Endothelial cell of umbilical vein (primary cell): ENCODE measurements around the gene LSM7. TPM values are rescaled to one million over a fixed set of nuclear protein-coding genes. Genes with fewer than 3 reads are reported as not detected.

Source experiments
- BruUV-seq: library from RNA; stranded (reverse); fragments of 400-500 nt; replicated peaks from 2 replicates; lab custom pipeline; 2021; lab: Mats Ljungman, UMichigan
- CTCF ChIA-PET: fragments of 300-600, 350-600 bp; sonication (Branson Sonifier 250); formaldehyde crosslinking; loops from one replicate; lab custom pipeline; 2021; ENCODE audit warnings: antibody characterized with exemption, inconsistent platforms; lab: Charles Lee
- POLR2A ChIA-PET: fragments of 300-600, 350-600 bp; sonication (Branson Sonifier 250); formaldehyde crosslinking; loops from one replicate; lab custom pipeline; 2021; ENCODE audit warnings: antibody characterized with exemption, inconsistent platforms; lab: Charles Lee
- DNase-seq: peaks from one replicate; pipeline ENCODE4 v3.0.0-alpha.2; 2011; ENCODE audit warnings: low read depth, low spot score
- FAIRE-seq: peaks from 2 replicates; lab custom pipeline; 2011; peaks lifted over from hg19 to GRCh38; lab: Jason Lieb, UNC
- H2AFZ ChIP-seq: 2 replicates; pipeline ENCODE4 v1.6.0; 2012; ENCODE audit warnings: low read depth, low read length, control low read depth, inconsistent platforms
- H3K27ac ChIP-seq: 2 replicates; pipeline ENCODE4 v1.5.1; 2011; ENCODE audit warnings: low read depth, mild to moderate bottlenecking, control low read depth, low read length, moderate library complexity; ENCODE audit not compliant: insufficient read depth
- H3K27me3 ChIP-seq, 2 experiments: 2 replicates each; pipeline versions ENCODE4 v1.6.0 to v1.6.1; 2011; ENCODE audit warnings: low read length in 2 of 2, mixed read lengths in 1 of 2; ENCODE audit not compliant: control insufficient read depth in 2 of 2, insufficient read depth in 2 of 2
- H3K36me3 ChIP-seq, 2 experiments: 2 replicates in 1 of 2; 3 replicates in 1 of 2; pipeline ENCODE4 v1.5.1; 2011; ENCODE audit warnings: low read length in 2 of 2, mild to moderate bottlenecking in 1 of 2, moderate library complexity in 1 of 2; ENCODE audit not compliant: control insufficient read depth in 2 of 2, insufficient read depth in 2 of 2; ENCODE audit errors: extremely low read depth in 1 of 2
- H3K4me1 ChIP-seq: 3 replicates; pipeline ENCODE4 v1.5.1; 2011; ENCODE audit warnings: mild to moderate bottlenecking, low read length; ENCODE audit not compliant: control insufficient read depth, insufficient read depth; ENCODE audit errors: extremely low read depth
- H3K4me2 ChIP-seq: 2 replicates; pipeline ENCODE4 v1.6.1; 2011; ENCODE audit warnings: low read length, control low read depth, mixed read lengths; ENCODE audit not compliant: insufficient read depth
- H3K4me3 ChIP-seq, 3 experiments: fragments of 200-600 bp in 1 of 3; sonication (generic), shearing (Covaris generic) in 1 of 3; replicated peaks in 1 of 3; 2 replicates each; pipeline ENCODE4 v1.5.1; 2011 to 2016; ENCODE audit warnings: control low read depth in 3 of 3, low read length in 3 of 3, mild to moderate bottlenecking in 2 of 3, inconsistent platforms in 1 of 3, low read depth in 1 of 3, moderate library complexity in 1 of 3; ENCODE audit not compliant: insufficient read depth in 1 of 3
- H3K79me2 ChIP-seq: 2 replicates; pipeline ENCODE4 v1.6.0; 2012; ENCODE audit warnings: low read length, inconsistent platforms; ENCODE audit not compliant: control insufficient read depth, insufficient read depth
- H3K9ac ChIP-seq: replicated peaks from 2 replicates; pipeline ENCODE3; 2011; ENCODE audit warnings: low read length, control low read depth; ENCODE audit not compliant: insufficient read depth; ENCODE audit errors: extremely low read depth
- H3K9me1 ChIP-seq: replicated peaks from 3 replicates; pipeline ENCODE4 v1.6.0; 2011; ENCODE audit warnings: mild to moderate bottlenecking, low read length; ENCODE audit not compliant: control insufficient read depth, insufficient read depth; ENCODE audit errors: extremely low read depth
- H3K9me3 ChIP-seq: replicated peaks from 2 replicates; pipeline ENCODE4 v1.5.1; 2012; ENCODE audit warnings: low read length, inconsistent platforms; ENCODE audit not compliant: control insufficient read depth, insufficient read depth
- H4K20me1 ChIP-seq: replicated peaks from 2 replicates; pipeline ENCODE3; 2011; ENCODE audit warnings: mild to moderate bottlenecking, low read length; ENCODE audit not compliant: control insufficient read depth, insufficient read depth; ENCODE audit errors: extremely low read depth
- CTCF ChIP-seq, 2 donors: IDR thresholded peaks; 1 replicate in 1 of 2; 2 replicates in 1 of 2; pipeline ENCODE4 v1.5.1; 2011; ENCODE audit warnings: low read length in 2 of 2, mild to moderate bottlenecking in 2 of 2, moderate library complexity in 2 of 2, control low read depth in 1 of 2, inconsistent platforms in 1 of 2, low read depth in 1 of 2; ENCODE audit not compliant: insufficient read depth in 1 of 2; ENCODE audit errors: extremely low read depth in 1 of 2
- EZH2 ChIP-seq: IDR thresholded peaks from 2 replicates; pipeline ENCODE4 v1.6.1; 2012; ENCODE audit warnings: borderline replicate concordance, low read depth, mild to moderate bottlenecking, moderate library complexity, low read length, inconsistent platforms; ENCODE audit not compliant: severe bottlenecking
- FOS ChIP-seq: IDR thresholded peaks from 2 replicates; pipeline ENCODE4 v1.6.1; 2011; ENCODE audit warnings: mild to moderate bottlenecking, low read length, moderate library complexity, borderline replicate concordance; ENCODE audit not compliant: insufficient read depth
- GATA2 ChIP-seq: IDR thresholded peaks from 2 replicates; pipeline ENCODE4 v1.7.0; 2011; ENCODE audit warnings: low read depth, mild to moderate bottlenecking, moderate library complexity, mixed read lengths, low read length; ENCODE audit not compliant: insufficient read length, insufficient read depth
- JUN ChIP-seq: IDR thresholded peaks from 2 replicates; pipeline ENCODE4 v1.6.1; 2011; ENCODE audit warnings: borderline replicate concordance, low read depth; ENCODE audit not compliant: insufficient read length, insufficient read depth
- MAX ChIP-seq: IDR thresholded peaks from 2 replicates; pipeline ENCODE4 v1.6.1; 2011; ENCODE audit not compliant: insufficient read depth, insufficient read length
- MYC ChIP-seq: IDR thresholded peaks from one replicate; pipeline ENCODE4 v1.6.1; 2011; ENCODE audit warnings: mild to moderate bottlenecking, low read depth, low read length
- POLR2A ChIP-seq: IDR thresholded peaks from 2 replicates; pipeline ENCODE4 v1.6.1; 2012; ENCODE audit warnings: low read depth, mild to moderate bottlenecking, control low read depth, low read length
- POLR2AphosphoS5 ChIP-seq: IDR thresholded peaks from 2 replicates; pipeline ENCODE4 v1.6.1; 2012; ENCODE audit warnings: low read depth, mild to moderate bottlenecking, control low read depth, low read length, moderate library complexity; ENCODE audit not compliant: insufficient read depth
- dilution Hi-C: fragments of 300-500 bp; cut with MboI; formaldehyde crosslinking; loops from one replicate; pipeline ENCODE4 v1.15.0; 2019; ENCODE audit warnings: low sequenced_read_pairs; ENCODE audit not compliant: extremely low pct_ligation_motif_present
- intact Hi-C: fragments of 100-400 bp; cut with micrococcal nuclease; formaldehyde crosslinking; loops from one replicate; pipeline ENCODE4 v1.10.0; 2022
- polyA plus RNA-seq, 4 experiments: library from polyadenylated mRNA; depleted of rRNA in 3 of 4; stranded (reverse) in 3 of 4; unstranded in 1 of 4; fragments of >200 nt; gene quantifications; 2 replicates each; pipeline versions ENCODE4 v1.2.1 to v1.2.3, GENCODE V29; 2011 to 2012; ENCODE audit warnings: missing spikeins in 1 of 4
- total RNA-seq: library from RNA; stranded (reverse); gene quantifications from 2 replicates; pipeline ENCODE4 v1.2.3, GENCODE V29; 2021

LSM7 gene
- total and polyA plus RNA-seq, 2 donors (not counting 3 experiments of a cell fraction or from before 2014, with no cell fraction given) = 124 to 673 TPM

DNA sequence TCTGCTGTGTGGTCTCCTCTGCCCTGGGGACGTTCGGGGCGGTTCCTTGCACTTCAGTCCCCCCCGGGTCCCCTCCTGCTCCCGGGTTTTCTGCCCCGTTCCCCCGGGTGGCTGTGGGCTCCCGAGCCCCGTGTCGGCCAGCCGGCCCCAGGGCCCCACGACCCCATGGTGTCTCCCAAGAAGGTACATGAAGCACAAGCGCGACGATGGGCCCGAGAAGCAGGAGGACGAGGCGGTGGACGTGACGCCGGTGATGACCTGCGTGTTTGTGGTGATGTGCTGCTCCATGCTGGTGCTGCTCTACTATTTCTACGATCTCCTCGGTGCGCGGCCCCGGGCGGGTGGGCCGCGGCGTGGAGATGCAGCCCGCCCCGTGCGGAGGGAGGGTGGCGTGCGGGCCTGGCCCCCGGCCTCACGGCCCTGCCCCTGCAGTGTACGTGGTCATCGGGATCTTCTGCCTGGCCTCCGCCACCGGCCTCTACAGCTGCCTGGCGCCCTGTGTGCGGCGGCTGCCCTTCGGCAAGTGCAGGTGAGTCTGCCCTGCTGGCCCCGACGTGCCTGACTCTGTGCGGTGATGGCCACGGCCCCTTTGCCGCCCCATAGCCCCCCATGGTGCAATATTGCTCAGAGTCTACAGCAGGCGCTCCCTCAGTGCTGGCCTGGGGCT is 11.4 kb upstream of the LSM7 start:
- BruUV-seq = no TSS peak
- no peak for DNase-seq
- dilution Hi-C loops = no loop called here
- TF ChIP-seq FOS (no peak), POLR2A (no peak), CTCF (IDR thresholded peaks at IDR 0.05; ENCODE audit: extremely low read depth in 1 of 2, insufficient read depth in 1 of 2, low read depth in 1 of 2, low read length in 2 of 2) (no peak), POLR2AphosphoS5 (no peak), EZH2 (no peak), JUN (no peak), MAX (no peak), GATA2 (no peak), MYC (no peak)
- Histone ChIP-seq H2AFZ (no peak overlapping the region), H3K9ac (no peak overlapping the region), H3K9me1 (no peaks in the 10 kb centered on the region), H3K36me3 (peaks cover 0 to 1% of the 10 kb centered on the region in 2 experiments), H3K4me2 (no peak overlapping the region), H4K20me1 (no peaks in the 10 kb centered on the region), H3K9me3 (no peaks in the 10 kb centered on the region), H3K27ac (no peak overlapping the region), H3K4me3 (no peak overlapping the region), H3K27me3 (no peaks in the 10 kb centered on the region), H3K4me1 (no peaks in the 10 kb centered on the region), H3K79me2 (no peaks in the 10 kb centered on the region)
- intact Hi-C loops = no loop called here
- POLR2A ChIA-PET = interaction anchor here (0.6 kb wide), 1 partner anchor 77 kb away, joined by 3 read pairs; no protein-coding TSS in a partner anchor
- CTCF ChIA-PET = no interaction called here
- no peak for FAIRE-seq
